Measurements from ENCODE around the gene B3GNT8. TPM values are rescaled to one million over a fixed set of nuclear protein-coding genes. Genes with fewer than 3 reads are reported as not detected.

Gene B3GNT8
- polyA plus RNA-seq, 1 of the 3 experiments (the other 2 are of a cell fraction), result not detected

- Histone ChIP-seq H2AFZ (ENCODE audit: low read depth) (no peak overlapping the region), H3K36me3 (replicated peaks in 1 of 2; ENCODE audit: control insufficient read depth in 1 of 2, insufficient read depth in 2 of 2, low read length in 1 of 2) (peaks cover 3 to 30% of the 10 kb centered on the region in 2 experiments), H3K79me2 (ENCODE audit: insufficient read depth) (peaks cover 20% of the 10 kb centered on the region; the same call in 1 of the 2 replicates), H3F3A (replicated peaks; ENCODE audit: insufficient read depth) (no peaks in the 10 kb centered on the region), H3K27me3 (ENCODE audit: insufficient read depth) (no peaks in the 10 kb centered on the region), H3K9me3 (no peaks in the 10 kb centered on the region), H3K4me2 (no peak overlapping the region), H3K9me2 (no peaks in the 10 kb centered on the region), H3K9ac (no peak overlapping the region), H3K4me3 (ENCODE audit: low read depth in 2 of 2, low read length in 1 of 2) (no peak overlapping the region), H3K4me1 (ENCODE audit: control insufficient read depth in 1 of 2, insufficient read depth in 2 of 2, low read depth in 1 of 2, low read length in 1 of 2) (peaks cover 0 to 4% of the 10 kb centered on the region in 2 experiments; a peak in 1 of 4 replicates), H4K20me1 (ENCODE audit: insufficient read depth) (no peaks in the 10 kb centered on the region), H3K27ac (ENCODE audit: low read depth in 2 of 2, low read length in 1 of 2) (no peak overlapping the region)
- POLR2A ChIA-PET, result no interaction called here
- TF ChIP-seq NFIC (IDR thresholded peaks at IDR 0.05; ENCODE audit: borderline replicate concordance) (no peak), CHD2 (IDR thresholded peaks at IDR 0.05; ENCODE audit: low read length, partially characterized antibody) (no peak), JUND (IDR thresholded peaks at IDR 0.05) (no peak)
- DNase-seq, result no peak
- 81% methylated on average over 7 of the region's 11 CpGs for WGBS (ENCODE audit: low lambda C conversion rate)
- CTCF ChIA-PET, result no interaction called here
These were observed 35.6 kb downstream of the B3GNT8 start for GRCh38 chr19:41391618-41392017.

GRCh38 chr19:41386442-41386841, 40.7 kb downstream of the B3GNT8 start:
- Histone ChIP-seq H2AFZ (ENCODE audit: low read depth) (no peak overlapping the region), H4K20me1 (ENCODE audit: insufficient read depth) (no peaks in the 10 kb centered on the region), H3K9me3 (no peaks in the 10 kb centered on the region), H3K9ac (no peak overlapping the region), H3K27ac (ENCODE audit: low read depth in 2 of 2, low read length in 1 of 2) (no peak overlapping the region), H3K4me3 (ENCODE audit: low read depth in 2 of 2, low read length in 1 of 2) (no peak overlapping the region), H3K4me2 (no peak overlapping the region), H3K27me3 (ENCODE audit: insufficient read depth) (no peaks in the 10 kb centered on the region), H3F3A (replicated peaks; ENCODE audit: insufficient read depth) (no peaks in the 10 kb centered on the region), H3K9me2 (no peaks in the 10 kb centered on the region), H3K79me2 (ENCODE audit: insufficient read depth) (no peaks in the 10 kb centered on the region), H3K4me1 (ENCODE audit: control insufficient read depth in 1 of 2, insufficient read depth in 2 of 2, low read depth in 1 of 2, low read length in 1 of 2) (no peaks in the 10 kb centered on the region), H3K36me3 (replicated peaks in 1 of 2; ENCODE audit: control insufficient read depth in 1 of 2, insufficient read depth in 2 of 2, low read length in 1 of 2) (peaks cover 3 to 24% of the 10 kb centered on the region in 2 experiments)
- no peak for DNase-seq
- POLR2A ChIA-PET, result no interaction called here
- WGBS (ENCODE audit: low lambda C conversion rate), result 89% methylated on average over 12 of the region's 13 CpGs
- no peak for TF ChIP-seq NFIC (IDR thresholded peaks at IDR 0.05; ENCODE audit: borderline replicate concordance)
- TF ChIP-seq REST (IDR thresholded peaks at IDR 0.05; ENCODE audit: low read depth, low read length), result no peak
- no peak for TF ChIP-seq CHD2 (IDR thresholded peaks at IDR 0.05; ENCODE audit: low read length, partially characterized antibody)
- no peak for TF ChIP-seq GABPA (IDR thresholded peaks at IDR 0.05; ENCODE audit: low read depth)
- TF ChIP-seq FOSL2 (IDR thresholded peaks at IDR 0.05; ENCODE audit: borderline replicate concordance, low read depth), result no peak
- no peak for TF ChIP-seq JUND (IDR thresholded peaks at IDR 0.05)
- no peak for TF ChIP-seq USF1 (IDR thresholded peaks at IDR 0.05; ENCODE audit: borderline replicate concordance, low read depth)
- no peak for TF ChIP-seq FOXM1 (IDR thresholded peaks at IDR 0.05; ENCODE audit: low read depth)
- TF ChIP-seq SMC3 (IDR thresholded peaks at IDR 0.05; ENCODE audit: low read depth, low read length), result no peak
- TF ChIP-seq IRF3 (IDR thresholded peaks at IDR 0.05; ENCODE audit: low read depth, low read length), result no peak
- TF ChIP-seq TEAD4 (IDR thresholded peaks at IDR 0.05; ENCODE audit: borderline replicate concordance, insufficient read depth), result no peak
- TF ChIP-seq RAD21 (IDR thresholded peaks at IDR 0.05; ENCODE audit: low read length), result no peak
- no peak for TF ChIP-seq FOXJ3 (CRISPR knock-in tag; IDR thresholded peaks at IDR 0.05)
- no peak for TF ChIP-seq GATA2 (CRISPR knock-in tag; IDR thresholded peaks at IDR 0.05)
- TF ChIP-seq SIN3A (IDR thresholded peaks at IDR 0.05; ENCODE audit: borderline replicate concordance, low read depth, low read length), result no peak
- TF ChIP-seq RCOR1 (IDR thresholded peaks at IDR 0.05; ENCODE audit: low read length), result no peak
- TF ChIP-seq EZH2phosphoT487 (IDR thresholded peaks at IDR 0.05; ENCODE audit: borderline replicate concordance, low read depth), result no peak
- no peak for TF ChIP-seq ZBTB33 (IDR thresholded peaks at IDR 0.05; ENCODE audit: borderline replicate concordance, low read depth)
- TF ChIP-seq MEF2A (IDR thresholded peaks at IDR 0.05; ENCODE audit: borderline replicate concordance, low read depth), result no peak
- CTCF ChIA-PET, result no interaction called here
